8988T (cell line): ENCODE data around the gene OXCT1.
"Not testable (repeated sequence)": the region's sequence is repeated elsewhere in the genome, so short reads cannot be mapped to it uniquely, and the experiment has no call there.

Experiments used
- DNase-seq: peaks from one replicate; pipeline ENCODE4 v3.0.0; 2011

OXCT1 gene

DNA sequence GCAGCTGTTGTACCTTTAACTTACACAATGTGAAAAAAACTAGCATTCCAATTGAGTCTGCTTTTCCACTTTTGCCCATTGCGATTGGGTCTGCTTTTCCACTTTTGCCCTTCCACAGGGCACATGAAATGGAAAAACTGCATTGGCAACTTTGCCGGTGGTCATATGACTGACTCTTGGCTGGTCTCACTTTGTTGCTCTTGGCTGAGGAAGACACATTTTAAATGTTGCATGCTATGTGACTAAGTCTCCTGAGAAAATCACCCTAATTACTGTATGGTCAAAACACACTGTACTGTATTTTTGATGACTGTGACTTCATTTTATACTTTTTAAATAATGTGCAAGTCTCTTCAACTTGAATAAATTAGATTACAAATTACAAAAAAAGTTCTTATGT lies 1.6 kb upstream of the OXCT1 start:
- no peak for DNase-seq

DNA sequence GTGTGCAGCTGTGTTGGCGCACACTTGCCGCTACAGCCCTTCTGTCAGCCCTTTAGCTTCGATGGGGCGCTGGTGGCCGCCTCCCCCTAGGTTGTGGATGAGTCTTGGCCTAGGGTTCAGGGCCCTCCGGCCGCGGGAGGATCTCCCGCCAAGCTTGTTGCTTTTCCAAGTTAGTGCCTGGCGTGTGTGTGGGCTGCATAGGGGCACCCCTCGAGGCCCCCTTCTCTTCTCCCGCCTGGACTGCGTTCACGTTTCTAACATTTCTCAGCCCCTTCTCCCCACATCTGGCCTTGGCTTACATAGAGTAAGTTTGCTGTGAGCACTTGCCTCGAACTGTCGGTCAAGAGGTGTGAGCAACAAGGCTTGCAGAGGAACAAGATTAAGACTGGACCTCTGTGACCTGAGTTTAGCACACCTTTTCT lies 413 bp upstream of the OXCT1 start:
- no peak for DNase-seq

DNA sequence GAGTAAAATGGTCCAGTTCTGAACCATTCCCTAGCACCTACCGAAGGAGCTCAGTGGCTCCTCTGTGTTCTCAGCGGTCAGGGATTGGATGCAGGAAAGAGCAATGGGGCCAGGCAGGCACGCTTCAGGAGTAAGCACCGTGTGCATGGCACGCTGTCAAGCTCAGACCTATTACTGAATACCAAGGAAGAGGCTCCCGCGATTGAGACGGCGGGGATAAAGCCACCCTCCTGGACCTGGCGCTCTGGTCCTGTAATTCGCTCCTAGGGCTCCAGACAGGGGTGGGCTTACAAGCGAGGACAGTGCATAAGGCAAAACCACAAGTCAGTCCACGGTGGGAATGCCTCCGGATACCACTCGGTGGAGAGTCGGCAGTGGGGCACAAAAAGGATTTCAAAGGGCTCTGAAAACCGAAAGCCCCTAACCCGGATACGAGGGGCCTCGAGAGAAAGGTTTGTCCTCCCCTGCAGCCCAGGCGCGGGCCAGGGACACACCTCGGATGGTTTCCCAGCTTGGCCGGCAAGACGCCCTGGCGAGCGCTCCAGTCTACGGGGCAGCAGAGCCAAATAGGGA lies 988 bp downstream of the OXCT1 start:
- DNase-seq: peak; percentile 31

DNA sequence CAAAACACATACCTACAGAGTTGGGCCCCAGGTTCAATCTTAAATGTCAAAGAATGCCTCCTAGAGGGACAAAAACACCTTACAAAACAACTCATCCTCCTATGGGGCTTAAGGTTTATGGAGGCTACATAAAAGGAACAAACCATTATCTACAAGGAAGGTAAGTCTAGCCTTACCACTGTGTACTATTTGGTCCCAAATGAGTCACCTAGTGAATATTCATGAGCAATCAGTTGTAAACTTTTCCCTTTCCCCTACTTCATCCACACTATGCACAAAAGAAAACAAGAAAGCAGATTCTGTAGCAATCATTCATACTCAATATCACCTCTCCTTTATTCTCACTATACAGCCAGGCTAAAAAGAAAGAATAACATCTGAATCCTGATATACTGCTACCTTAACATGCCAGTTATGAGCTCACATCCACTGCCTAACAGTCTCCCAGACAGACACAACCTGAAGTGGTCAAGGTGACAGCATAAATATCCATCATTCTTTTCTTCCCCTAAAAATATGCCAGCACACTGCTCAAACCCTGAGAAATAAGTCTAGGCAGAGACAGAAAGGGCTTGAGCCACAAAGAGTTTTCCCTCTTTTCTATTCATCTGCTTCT lies 6.2 kb downstream of the OXCT1 start:
- no peak for DNase-seq

DNA sequence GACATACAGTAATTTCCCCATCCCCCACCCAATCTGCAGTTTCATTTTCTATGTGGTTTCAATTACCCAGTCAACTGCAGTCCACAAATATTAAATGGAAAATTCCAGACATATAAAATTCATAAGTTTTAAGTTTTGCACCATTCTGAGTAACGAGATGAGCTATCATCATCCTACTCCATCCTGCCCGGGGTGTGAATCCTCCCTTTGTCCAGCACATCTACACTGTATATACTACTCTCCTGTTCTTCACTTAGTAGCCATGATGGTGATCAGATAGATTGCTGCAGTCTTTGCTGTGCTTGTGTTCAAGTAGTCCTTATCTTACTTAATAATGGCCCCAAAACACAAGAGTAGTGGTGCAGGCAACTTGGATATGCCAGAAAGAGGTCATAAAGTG lies 11.3 kb downstream of the OXCT1 start:
- no peak for DNase-seq

DNA sequence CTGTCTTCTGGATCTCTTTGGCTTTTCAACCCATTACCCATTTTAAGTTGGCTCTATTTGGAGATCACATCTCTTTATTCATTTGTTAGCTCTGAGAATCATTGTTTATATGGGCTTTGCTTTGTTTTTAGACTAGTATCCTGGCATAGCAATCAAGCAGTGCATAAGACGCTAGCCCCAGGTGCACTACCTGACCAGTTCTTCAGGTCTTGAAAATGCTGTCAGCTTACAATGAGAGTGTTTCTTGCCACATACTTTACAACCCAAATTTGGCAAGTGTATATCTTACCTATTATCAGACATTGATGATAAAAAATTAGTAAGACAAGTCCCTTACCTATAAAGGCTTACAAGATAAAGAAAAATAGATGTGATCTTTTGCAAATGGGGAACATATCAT lies 12.2 kb downstream of the OXCT1 start:
- no peak for DNase-seq

DNA sequence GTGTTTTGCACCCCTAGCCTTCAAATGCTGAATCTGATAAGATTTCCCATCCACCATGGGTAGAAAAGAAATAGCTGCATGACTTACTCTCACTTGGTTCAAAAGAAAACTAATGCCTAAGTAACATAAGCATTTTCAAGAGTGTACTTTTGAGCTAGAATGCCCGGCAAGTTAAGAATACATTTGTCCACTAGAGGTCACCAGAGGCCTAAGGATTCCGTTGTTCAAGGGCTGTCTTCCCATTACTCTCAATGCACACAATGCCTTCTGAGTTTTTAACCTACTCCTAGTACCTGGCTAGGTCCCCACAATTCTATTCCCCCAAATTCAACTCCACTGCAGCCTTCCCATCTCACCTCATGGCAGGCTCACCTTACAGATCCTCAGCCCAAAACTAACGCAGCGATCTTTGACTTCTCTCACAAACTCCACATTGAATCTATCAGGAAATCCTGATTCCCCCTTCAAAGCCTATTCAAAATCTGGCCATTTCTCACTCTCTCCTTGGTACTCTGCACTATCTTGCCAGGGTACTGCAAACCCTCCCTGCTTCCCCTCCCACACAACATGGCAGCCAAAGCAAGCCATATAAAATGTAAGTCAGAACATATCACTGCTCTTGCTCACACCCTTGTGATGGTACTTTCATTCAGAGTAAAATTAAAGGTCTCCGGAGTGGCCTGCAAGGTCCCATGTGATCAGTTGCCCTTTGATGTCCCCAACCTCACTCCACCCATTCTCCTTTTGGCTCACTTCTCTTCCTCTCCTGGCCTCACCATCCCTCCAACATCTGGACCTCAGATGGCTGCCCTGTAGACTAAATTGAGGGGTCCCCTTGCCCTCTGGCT lies 13.4 kb downstream of the OXCT1 start:
- DNase-seq: no peak

DNA sequence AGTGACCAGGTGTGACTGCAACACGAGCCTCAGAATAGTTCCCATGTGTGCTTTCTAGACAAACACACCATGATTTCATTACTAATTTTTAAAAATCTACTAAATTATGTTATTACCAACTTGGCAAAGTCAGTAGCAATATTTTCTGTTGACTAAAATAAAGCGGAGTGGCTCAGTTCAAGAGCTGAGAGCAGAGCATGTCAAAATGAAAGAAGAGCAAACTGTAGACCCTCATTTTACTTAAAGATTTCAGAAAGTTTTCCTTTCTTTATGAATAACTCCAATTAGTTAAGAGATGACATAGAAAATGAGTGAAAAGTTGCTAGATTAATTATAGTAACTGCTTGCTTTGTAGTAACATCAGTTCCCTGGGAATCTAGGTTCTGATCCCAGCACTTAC lies 17.9 kb downstream of the OXCT1 start:
- DNase-seq: no peak

DNA sequence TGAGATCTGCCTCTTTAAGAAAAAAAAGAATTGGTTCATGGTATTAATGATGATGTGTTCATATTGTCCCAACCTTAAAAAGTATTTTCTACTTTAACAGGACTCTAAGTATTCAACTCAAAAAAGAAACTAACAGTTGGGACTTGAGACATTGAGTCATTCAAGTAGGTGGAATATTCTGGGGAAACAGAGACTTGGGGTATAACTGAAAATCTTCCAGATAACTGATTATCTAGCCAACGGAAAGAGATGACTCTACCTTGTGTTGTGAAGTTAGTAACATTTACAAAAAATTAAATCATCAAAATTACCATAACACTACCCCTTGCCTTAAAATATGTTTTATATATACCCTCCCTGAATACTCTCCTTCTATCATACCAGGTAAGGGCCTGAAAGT lies 19.1 kb downstream of the OXCT1 start:
- no peak for DNase-seq

DNA sequence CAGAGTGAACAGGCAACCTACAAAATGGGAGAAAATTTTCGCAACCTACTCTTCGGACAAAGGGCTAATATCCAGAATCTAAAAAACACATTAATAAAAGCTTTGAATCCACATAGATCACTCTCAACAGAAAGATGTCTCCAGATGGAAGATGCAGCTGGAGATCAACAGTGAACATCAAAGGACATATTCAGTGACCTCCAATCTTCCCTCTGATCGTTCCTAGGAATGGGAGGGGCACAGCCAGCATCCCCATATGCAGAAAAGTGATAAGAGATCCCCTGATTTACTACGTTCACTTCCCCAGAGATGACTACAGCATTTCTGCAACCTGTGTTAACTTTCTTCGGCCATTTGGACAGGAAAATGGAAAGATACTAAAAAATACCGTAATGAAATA lies 21.2 kb downstream of the OXCT1 start:
- DNase-seq: no peak

DNA sequence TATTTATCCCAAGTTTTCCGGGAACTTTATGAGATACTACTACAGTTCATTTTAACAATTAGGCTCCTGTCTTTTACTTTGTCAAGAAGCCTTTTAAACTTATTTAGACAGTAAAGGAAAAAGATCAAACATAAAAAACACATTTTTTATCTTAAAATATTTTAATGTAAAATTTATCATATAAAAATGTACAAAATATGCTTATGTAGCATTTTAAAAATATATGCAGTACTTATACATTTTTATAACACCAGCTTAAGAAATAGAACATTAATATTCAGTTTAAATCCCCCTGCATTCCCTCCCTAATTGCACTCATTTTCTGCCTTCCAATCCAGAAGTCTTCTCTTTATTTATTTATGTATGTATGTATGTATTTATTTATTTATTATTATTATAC lies 24.5 kb downstream of the OXCT1 start:
- not testable (repeated sequence) for DNase-seq

DNA sequence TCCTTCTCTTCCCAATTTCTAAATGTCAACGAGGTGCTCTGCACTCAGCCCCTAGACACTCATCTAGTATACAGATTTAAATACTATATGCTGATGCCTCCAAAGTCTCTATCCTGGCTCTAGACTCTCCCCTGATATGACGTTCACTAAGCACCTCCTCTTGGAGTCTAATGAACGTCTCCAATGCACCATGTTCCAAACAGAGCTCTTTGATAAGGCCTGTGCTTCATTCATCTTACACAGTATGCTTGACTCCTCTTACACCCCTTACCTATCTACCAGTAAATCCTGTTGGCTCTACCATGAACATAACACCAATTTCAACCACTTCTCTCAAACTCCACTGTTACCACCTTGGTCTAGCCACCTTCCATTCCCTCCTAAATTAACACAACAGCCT lies 25.7 kb downstream of the OXCT1 start:
- DNase-seq: no peak

DNA sequence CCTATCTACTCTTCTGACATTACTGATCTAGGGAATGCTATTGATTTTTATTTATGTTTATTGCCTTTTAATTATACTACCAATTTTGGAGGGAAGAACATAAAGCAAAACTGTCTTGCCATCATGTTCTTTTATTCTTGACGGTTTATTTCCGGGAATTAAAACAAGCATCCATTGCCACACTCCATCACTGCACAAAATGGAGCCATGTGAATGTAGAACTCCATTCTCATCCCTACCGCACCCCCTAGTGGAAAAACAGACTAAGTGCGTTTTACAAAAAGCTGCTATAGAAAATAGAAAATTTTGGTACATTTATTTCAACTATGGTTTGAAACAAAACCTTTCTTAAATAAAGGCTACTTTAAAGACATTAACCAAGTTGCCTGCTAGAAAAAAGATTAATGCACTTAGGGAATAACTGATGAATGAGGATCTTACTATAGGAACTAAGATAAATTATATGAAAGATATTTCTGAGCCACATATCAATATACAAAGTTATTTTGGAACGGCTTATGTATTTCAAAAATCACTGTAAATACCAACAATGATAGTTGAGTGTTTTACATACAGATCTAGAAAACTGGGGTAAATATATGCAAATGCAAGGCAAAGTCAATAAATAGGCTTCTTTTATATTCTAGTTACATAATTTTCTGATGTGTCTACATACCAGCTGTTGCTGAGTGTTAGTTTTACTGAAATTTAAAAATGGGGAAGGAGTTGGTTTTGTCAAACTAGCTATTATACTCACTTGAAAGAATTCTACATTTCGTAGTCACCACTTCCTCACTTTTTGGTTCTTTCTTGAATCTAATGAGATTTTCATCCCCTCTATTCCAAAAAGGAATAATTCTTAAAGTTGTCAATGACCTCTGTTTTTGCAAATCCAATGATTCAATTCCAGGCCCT lies 26.5 kb downstream of the OXCT1 start:
- no peak for DNase-seq

DNA sequence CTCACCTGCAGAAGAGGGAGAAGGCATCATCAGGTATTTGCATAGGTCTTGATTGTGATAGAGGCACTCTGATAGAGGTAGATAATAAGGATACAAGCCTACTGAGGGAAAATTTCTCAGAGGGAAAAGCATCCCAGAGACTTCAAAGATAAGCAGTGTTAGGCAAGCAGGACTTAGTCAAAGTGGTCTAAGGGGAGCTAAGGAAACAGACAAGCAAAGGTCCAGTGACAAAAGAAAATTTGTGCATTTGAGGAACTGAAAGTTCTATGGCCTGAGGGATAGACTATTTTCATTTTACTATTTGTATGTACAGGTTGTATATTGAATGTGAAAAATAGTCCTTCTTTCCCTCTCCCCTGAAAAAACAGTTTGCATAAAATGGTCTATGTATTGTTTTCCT lies 27.4 kb downstream of the OXCT1 start:
- DNase-seq: no peak

DNA sequence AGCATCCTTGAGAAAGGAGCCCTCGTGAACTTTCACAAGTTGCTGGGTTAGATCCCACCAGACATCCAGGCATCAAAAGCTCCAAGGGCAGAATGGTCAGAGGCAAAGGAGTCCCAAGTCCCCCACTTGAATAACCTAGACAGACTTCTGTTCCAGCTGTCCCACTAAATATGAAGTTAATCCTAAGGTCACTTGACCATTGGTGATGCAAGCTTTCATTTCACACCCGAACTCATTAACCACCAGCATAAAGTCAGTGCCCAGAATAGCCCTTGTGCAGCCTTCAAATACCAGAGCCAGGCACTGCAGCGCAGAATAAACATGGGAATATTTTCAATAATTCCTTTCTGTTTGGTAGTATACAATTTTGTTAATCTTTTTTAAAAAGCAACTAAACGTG lies 28.9 kb downstream of the OXCT1 start:
- no peak for DNase-seq

DNA sequence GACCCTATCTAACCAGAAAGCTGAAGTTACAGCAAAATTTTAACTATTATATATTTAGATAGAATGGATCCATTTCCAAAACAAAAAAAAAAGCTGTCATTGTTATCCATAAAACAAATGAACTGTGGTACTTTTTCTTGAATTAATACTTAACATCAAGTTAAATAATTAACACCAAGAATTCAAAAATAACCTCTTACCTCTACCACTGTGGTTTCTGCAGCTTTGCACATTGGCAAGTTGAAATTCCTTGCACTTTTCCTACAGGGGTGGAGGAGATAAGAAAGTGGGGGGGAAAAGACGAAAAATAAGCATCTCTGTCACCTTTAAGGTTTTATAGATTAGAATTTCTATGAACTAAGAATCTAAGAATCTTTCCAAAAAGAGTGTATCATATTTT lies 30.0 kb downstream of the OXCT1 start:
- DNase-seq: no peak

DNA sequence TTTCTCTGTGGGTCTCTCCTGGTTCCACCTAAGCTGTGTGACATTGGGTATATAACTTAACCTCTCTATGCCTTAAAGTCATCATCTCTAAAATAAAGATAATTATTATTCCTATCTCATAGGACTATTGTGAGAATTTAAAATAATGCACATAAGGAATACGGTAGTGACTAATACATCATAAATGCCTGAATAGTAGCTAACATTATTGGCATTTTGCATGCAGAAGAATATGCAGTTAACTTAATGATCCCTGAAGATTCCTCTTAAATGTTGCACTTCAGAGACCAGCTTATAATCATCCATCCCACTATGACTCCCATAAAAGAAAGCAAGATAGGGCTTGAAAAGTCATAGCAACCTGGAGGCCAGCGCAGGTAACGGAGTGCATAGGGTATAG lies 32.4 kb downstream of the OXCT1 start:
- DNase-seq: no peak

DNA sequence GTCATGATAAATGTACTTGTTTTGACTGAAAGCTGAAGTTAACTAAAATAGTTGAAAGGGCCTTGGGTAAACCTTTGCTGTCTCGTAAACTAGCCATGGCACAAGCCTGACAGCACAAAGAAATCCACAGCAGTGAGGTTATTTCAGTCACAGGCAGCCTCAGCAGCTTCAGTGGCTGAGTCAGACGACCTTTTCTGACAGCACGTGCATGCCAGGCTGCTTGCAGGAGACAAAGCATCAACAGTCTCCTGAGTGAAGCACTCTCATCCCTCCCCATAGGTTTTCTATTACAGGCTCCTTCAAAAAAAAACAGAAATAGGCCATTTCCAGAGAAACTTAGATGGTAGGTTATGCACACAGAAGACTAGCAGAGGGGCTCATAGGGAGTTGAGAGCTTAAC lies 34.6 kb downstream of the OXCT1 start:
- DNase-seq: no peak

DNA sequence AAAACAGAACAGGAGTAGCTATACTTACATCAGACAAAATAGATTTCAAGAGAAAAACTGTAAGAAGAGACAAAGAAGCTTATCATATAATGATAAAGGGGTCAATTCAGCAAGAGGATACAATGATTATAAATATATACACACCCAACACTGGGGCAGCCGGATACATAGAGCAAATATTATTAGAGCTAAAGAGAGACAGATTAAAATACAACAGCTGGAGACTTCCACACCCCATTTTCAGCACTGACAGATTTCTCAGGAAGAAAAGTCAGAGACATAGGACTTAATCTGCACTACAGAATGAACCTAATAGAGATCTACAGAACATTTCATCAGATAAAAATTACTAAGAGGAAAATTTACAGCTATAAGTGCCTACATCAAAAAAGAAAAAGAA lies 35.7 kb downstream of the OXCT1 start:
- no peak for DNase-seq

DNA sequence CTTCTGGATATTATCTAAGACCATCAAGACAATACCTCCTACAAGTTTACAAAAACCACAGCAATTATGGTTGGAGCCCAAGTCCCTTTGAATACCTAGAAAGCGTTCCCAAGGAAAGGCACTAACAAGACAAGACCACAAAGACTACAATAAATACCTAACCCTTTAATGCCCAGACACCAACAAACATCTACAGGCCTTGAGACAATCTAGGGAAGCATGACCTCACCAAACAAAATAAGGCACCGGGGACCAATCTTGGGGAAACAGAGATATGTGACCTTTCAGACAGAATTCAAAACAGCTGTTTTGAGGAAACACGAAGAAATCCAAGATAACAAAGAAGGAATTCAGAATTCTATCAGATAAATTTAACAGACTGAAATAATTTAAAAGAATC lies 37.8 kb downstream of the OXCT1 start:
- DNase-seq: no peak

DNA sequence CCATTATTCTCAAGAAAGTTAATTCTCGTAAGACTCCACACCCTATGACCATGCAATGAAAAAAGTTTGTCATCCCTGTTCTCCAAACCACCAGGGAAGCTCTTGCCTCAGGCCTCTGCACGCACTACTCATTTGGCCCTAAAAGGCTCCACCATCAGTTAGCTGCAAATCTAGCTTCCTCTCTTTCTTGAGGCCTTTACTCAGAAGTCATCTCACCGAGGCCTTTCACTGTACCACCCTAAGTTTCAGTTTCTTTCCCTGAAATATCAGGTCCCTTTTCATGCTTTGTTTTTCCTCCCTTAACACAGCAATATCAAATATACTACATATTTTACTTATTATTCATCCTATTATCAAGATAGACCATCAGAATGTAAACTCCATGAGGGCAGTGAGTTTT lies 39.1 kb downstream of the OXCT1 start:
- no peak for DNase-seq

DNA sequence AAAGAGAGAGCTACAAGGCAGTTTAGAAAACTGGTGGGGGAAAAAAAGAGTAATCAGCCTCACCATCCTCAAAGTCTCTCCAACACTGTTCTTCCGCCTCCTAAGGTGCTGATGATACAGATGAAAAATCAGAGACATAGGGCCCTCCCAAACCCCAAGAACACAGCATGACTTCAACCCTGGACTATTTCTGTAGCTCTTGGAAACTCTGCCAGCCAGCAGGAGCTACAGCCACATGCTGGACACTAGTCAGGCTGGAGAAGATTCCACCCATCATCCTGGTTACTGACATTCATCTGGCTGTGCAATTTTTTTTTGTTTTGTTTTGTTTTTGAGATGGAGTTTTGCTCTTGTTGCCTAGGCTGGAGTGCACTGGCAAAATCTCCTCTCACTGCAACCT lies 42.4 kb downstream of the OXCT1 start:
- DNase-seq: no peak

DNA sequence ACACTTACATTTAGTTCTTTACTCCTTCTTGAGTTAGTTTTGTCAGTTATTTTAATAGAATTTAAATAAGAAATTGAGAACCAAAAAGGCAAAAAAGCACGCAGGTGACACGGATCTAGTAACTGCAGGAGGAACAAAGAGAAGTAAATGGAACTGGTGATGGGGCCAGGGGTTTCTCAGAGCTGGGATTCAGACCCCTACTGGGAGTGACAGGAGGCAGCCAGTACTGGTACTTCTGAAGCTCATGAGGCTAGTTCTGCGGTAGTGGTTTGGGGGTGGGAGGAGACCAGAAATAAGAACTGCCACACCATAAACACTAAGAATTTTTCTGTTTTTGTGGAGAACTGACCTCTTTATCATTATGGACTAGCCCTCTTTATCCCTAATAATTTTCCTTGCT lies 48.2 kb downstream of the OXCT1 start:
- no peak for DNase-seq
